Measurements from ENCODE around the gene ASCC1. TPM values are rescaled to one million over a fixed set of nuclear protein-coding genes. Genes with fewer than 3 reads are reported as not detected.

Gene ASCC1
- total and polyA plus RNA-seq, 2 experiments from 2014 or later = 31.8 to 38.7 TPM

DNA sequence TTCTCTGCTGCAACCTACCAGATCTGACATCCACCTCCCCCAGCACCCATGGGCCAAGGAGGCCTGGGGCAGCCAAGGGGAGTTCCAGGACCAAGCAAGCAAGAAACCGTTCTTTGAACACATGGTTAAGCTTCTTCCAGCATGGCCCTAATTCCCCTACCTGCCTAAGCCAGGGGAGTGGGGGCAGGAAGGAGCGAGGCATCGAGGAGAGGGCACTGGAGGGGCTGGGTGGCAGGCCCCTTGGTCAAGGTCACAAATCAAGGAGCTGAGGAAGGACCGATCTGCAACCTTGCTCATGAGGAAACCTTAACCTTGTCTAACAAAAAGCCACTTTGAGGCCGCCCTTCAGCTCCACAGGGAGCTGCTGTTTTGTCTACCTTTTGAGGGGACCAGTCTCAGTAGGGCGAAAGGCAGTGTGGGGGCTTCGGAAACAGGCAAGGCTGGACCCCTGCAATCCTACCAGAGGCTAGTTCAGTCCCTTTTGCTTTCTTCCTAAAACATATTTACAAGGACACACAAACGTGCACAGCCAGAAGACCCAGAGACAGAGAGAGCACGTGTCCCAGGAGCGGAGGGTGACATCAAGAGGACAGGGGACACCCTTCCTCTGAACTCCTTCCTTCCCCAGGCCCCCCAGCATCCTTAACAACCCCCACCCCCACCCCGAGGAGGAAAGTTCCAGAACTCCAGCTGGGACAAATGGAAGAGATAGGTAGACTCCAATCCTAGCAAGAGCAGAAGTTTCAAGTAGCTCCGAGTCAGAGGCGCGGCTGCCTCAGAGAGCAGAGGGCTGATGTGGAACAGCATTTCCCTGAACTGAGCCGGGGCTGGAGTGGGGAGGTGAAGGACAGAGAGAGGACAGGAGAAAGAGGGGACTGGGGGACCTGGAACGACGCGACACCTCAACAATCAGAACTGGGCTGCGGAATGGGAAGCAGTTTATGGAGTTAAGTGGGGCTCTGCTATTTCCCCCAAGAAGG lies 155.9 kb downstream of the ASCC1 start:
- no peaks in the 10 kb centered on the region for H3K27me3 ChIP-seq

DNA sequence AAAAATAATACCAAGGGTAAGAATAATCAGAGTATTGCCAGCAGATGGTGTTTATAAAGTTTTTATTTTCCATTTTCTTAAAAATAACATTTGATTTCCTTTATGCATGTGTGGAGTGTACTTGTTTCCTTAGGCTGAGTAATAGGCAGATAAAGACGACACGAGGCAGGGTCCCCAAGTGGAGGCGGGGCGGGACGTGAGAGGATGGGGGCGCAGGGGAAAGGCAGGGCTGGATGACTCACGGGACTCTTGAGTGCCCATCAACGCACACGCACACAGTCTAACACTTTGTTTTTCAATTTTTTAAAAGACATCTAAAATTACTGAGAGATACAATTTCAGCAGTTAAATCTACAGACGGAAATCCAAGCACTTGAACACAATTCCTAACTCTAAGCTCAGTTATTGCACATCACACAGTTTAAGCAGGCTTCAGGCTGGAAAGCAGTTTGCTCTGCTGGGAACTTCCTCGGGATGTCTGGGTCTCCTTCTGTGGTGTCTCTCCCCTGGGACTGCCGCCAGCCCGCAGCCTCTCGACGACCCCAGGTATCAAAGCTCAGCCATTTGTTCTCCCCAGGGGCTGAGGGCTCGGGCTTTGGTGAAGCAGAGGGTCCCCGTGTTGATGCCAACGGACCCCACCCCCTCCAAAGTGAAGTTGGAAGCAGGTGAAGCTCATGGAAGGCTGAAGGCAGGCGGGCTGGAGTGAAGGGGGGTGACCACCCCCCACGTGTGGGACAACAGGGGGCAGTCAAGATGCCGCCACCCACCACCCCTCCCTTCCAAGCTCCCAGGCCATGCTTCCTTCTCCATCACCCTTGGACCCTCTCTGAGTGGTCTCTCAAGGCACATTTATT lies 156.9 kb downstream of the ASCC1 start:
- Histone ChIP-seq H3K9me3 (ENCODE audit: low read depth) (no peaks in the 10 kb centered on the region), H3K27ac (peak overlapping the region; percentile 2), H3K9me2 (replicated peaks; ENCODE audit: insufficient read depth) (no peaks in the 10 kb centered on the region), H2AFZ (no peak overlapping the region), H3K4me3 (no peak overlapping the region), H4K20me1 (ENCODE audit: insufficient read depth, poor library complexity, severe bottlenecking) (no peaks in the 10 kb centered on the region), H3K79me2 (no peaks in the 10 kb centered on the region), H3K4me1 (ENCODE audit: insufficient read depth) (no peaks in the 10 kb centered on the region), H3K27me3 (no peaks in the 10 kb centered on the region), H3K4me2 (no peak overlapping the region), H3K36me3 (replicated peaks; ENCODE audit: insufficient read depth, low read depth) (no peaks in the 10 kb centered on the region)
- no peak for DNase-seq (ENCODE audit: low spot score)
- 66% methylated on average over 21 of the region's 21 CpGs for WGBS (ENCODE audit: low lambda C conversion rate, missing lambda C conversion rate)
- TF ChIP-seq EZH2phosphoT487 (IDR thresholded peaks at IDR 0.05; ENCODE audit: low read depth, severe bottlenecking, unreplicated experiment) (no peak), EZH2 (IDR thresholded peaks at IDR 0.05; ENCODE audit: borderline replicate concordance) (no peak)
- TF ChIP-seq, protein P1, sequence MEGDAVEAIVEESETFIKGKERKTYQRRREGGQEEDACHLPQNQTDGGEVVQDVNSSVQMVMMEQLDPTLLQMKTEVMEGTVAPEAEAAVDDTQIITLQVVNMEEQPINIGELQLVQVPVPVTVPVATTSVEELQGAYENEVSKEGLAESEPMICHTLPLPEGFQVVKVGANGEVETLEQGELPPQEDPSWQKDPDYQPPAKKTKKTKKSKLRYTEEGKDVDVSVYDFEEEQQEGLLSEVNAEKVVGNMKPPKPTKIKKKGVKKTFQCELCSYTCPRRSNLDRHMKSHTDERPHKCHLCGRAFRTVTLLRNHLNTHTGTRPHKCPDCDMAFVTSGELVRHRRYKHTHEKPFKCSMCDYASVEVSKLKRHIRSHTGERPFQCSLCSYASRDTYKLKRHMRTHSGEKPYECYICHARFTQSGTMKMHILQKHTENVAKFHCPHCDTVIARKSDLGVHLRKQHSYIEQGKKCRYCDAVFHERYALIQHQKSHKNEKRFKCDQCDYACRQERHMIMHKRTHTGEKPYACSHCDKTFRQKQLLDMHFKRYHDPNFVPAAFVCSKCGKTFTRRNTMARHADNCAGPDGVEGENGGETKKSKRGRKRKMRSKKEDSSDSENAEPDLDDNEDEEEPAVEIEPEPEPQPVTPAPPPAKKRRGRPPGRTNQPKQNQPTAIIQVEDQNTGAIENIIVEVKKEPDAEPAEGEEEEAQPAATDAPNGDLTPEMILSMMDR (IDR thresholded peaks at IDR 0.05; ENCODE audit: poor library complexity) = no peak

More for the DNA sequence above, 155.9 kb downstream of the ASCC1 start:
- WGBS (ENCODE audit: low lambda C conversion rate, missing lambda C conversion rate) = 88% methylated on average over 17 of the region's 19 CpGs
- Histone ChIP-seq H3K4me3 (no peak overlapping the region), H3K36me3 (replicated peaks; ENCODE audit: insufficient read depth, low read depth) (no peaks in the 10 kb centered on the region), H3K4me2 (no peak overlapping the region), H3K27ac (no peak overlapping the region), H3K4me1 (ENCODE audit: insufficient read depth) (no peaks in the 10 kb centered on the region), H4K20me1 (ENCODE audit: insufficient read depth, poor library complexity, severe bottlenecking) (no peaks in the 10 kb centered on the region), H3K9me2 (replicated peaks; ENCODE audit: insufficient read depth) (no peaks in the 10 kb centered on the region), H3K79me2 (no peaks in the 10 kb centered on the region), H3K9me3 (ENCODE audit: low read depth) (no peaks in the 10 kb centered on the region), H2AFZ (no peak overlapping the region)
- no peak for DNase-seq (ENCODE audit: low spot score)
- no peak for TF ChIP-seq EZH2phosphoT487 (IDR thresholded peaks at IDR 0.05; ENCODE audit: low read depth, severe bottlenecking, unreplicated experiment)
- TF ChIP-seq EZH2 (IDR thresholded peaks at IDR 0.05; ENCODE audit: borderline replicate concordance) = no peak
- TF ChIP-seq, protein P1 (IDR thresholded peaks at IDR 0.05; ENCODE audit: poor library complexity) = no peak

DNA sequence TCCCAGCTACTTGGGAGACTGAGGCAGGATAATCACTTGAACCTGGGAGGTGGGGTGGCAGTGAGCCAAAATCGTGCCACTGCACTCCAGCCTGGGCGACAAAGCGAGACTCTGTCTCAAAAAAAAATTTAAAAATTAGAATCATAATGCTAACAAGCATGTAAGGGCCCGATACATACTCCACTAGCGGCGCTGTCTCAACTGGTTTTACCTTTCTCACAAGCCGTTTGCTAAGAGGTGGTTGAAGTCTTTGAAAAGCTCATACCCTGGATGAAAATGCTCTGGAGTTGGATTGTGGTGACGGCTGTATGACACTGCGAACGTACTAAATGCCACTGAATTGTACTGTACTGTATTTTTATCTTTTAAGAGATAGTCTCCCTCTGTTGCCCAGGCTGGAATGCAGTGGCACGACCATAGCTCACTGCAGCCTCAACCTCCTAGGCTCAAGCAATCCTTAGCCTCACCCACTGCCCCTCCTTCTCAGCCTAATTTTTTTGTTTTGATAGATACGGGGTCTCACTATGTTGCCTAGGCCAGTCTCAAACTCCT lies 157.7 kb downstream of the ASCC1 start:
- no peaks in the 10 kb centered on the region for H3K9me2 ChIP-seq (replicated peaks; ENCODE audit: insufficient read depth)
- no peak overlapping the region for H2AFZ ChIP-seq
- H3K79me2 ChIP-seq = no peaks in the 10 kb centered on the region
- no peaks in the 10 kb centered on the region for H4K20me1 ChIP-seq (ENCODE audit: insufficient read depth, poor library complexity, severe bottlenecking)
- no peak overlapping the region for H3K4me2 ChIP-seq
- no peak overlapping the region for H3K4me3 ChIP-seq
- H3K36me3 ChIP-seq (replicated peaks; ENCODE audit: insufficient read depth, low read depth) = no peaks in the 10 kb centered on the region
- H3K9me3 ChIP-seq (ENCODE audit: low read depth) = no peaks in the 10 kb centered on the region
- WGBS (ENCODE audit: low lambda C conversion rate, missing lambda C conversion rate) = 91% methylated on average over 12 of the region's 12 CpGs
- H3K4me1 ChIP-seq (ENCODE audit: insufficient read depth) = no peaks in the 10 kb centered on the region
- TF ChIP-seq EZH2phosphoT487 (IDR thresholded peaks at IDR 0.05; ENCODE audit: low read depth, severe bottlenecking, unreplicated experiment) (no peak), EZH2 (IDR thresholded peaks at IDR 0.05; ENCODE audit: borderline replicate concordance) (no peak)
- TF ChIP-seq, protein P1 (IDR thresholded peaks at IDR 0.05; ENCODE audit: poor library complexity) = no peak
- H3K27ac ChIP-seq = peak overlapping the region; percentile 2
- no peak for DNase-seq (ENCODE audit: low spot score)
- no peaks in the 10 kb centered on the region for H3K27me3 ChIP-seq
